Midbrain (tissue), 1 donor: ENCODE data around the gene CPNE6.
"Not testable (repeated sequence)": the region's sequence is repeated elsewhere in the genome, so short reads cannot be mapped to it uniquely, and the experiment has no call there.

Source experiments
- DNase-seq: peaks from one replicate; lab custom pipeline; 2025; lab: John Stamatoyannopoulos, UW

Gene CPNE6

GRCh38 chr14:24071144-24071697, at the start of gene CPNE6:
Gene CPNE6, plus strand, starts transcription at chr14:24071562. Its CDS starts 1,375 bp downstream, at chr14:24072937.
- DNase-seq = peak; percentile 24

GRCh38 chr14:24024939-24025418, 46.4 kb upstream of the CPNE6 start:
- DNase-seq = not testable (repeated sequence)

- DNase-seq = not testable (repeated sequence)
Observed at GRCh38 chr14:24029687-24030086, 41.7 kb upstream of the CPNE6 start.

- DNase-seq = not testable (repeated sequence)
Observed at GRCh38 chr14:24031331-24031730, 40.0 kb upstream of the CPNE6 start.

- DNase-seq = no peak
Observed at GRCh38 chr14:24032727-24033418, 38.5 kb upstream of the CPNE6 start.

- not testable (repeated sequence) for DNase-seq
Observed at GRCh38 chr14:24035769-24036168, 35.6 kb upstream of the CPNE6 start.

- peak; percentile 81 for DNase-seq
Observed at GRCh38 chr14:24036169-24036962, 35.0 kb upstream of the CPNE6 start.

GRCh38 chr14:24036963-24037657, 34.3 kb upstream of the CPNE6 start:
- not testable (repeated sequence) for DNase-seq

GRCh38 chr14:24037658-24038037, 33.7 kb upstream of the CPNE6 start:
- DNase-seq = no peak

GRCh38 chr14:24038686-24039085, 32.7 kb upstream of the CPNE6 start:
- no peak for DNase-seq

- no peak for DNase-seq
Observed at GRCh38 chr14:24040692-24041091, 30.7 kb upstream of the CPNE6 start.

GRCh38 chr14:24042746-24043145, 28.6 kb upstream of the CPNE6 start:
- no peak for DNase-seq

GRCh38 chr14:24049002-24049401, 22.4 kb upstream of the CPNE6 start:
- DNase-seq = not testable (repeated sequence)

GRCh38 chr14:24050753-24051152, 20.6 kb upstream of the CPNE6 start:
- DNase-seq = not testable (repeated sequence)

GRCh38 chr14:24051176-24051788, 20.1 kb upstream of the CPNE6 start:
- DNase-seq = no peak

- DNase-seq = peak; percentile 87
Observed at GRCh38 chr14:24051789-24052655, 19.3 kb upstream of the CPNE6 start, which contains the start of gene CARMIL3. Gene CARMIL3, plus strand, starts transcription at chr14:24052009. Its CDS starts 145 bp downstream, at chr14:24052154.

GRCh38 chr14:24052656-24053547, 18.5 kb upstream of the CPNE6 start:
- DNase-seq = no peak

GRCh38 chr14:24053548-24054323, 17.6 kb upstream of the CPNE6 start:
- DNase-seq = no peak

- no peak for DNase-seq
Observed at GRCh38 chr14:24054324-24054641, 17.1 kb upstream of the CPNE6 start.
